GM12891 (cell line): ENCODE measurements around the gene NAGPA.

Experiments
- DNase-seq: peaks from one replicate; pipeline ENCODE4 v3.0.0; 2011; ENCODE audit warnings: low spot score; ENCODE audit not compliant: insufficient read length
- FAIRE-seq: peaks from 2 replicates; lab custom pipeline; 2011; peaks lifted over from hg19 to GRCh38; lab: Jason Lieb, UNC
- PAX5 ChIP-seq: IDR thresholded peaks from 2 replicates; pipeline ENCODE4 v1.6.1; 2011; ENCODE audit warnings: low read length, moderate library complexity, mild to moderate bottlenecking; ENCODE audit not compliant: insufficient read depth, severe bottlenecking
- POLR2A ChIP-seq: IDR thresholded peaks from 2 replicates; pipeline ENCODE4 v1.6.1; 2011; ENCODE audit warnings: low read depth, low read length, control low read depth
- POLR2AphosphoS5 ChIP-seq: IDR thresholded peaks from 2 replicates; pipeline ENCODE4 v1.6.1; 2011; ENCODE audit warnings: low read depth, low read length, control low read depth
- POU2F2 ChIP-seq: IDR thresholded peaks from 2 replicates; pipeline ENCODE4 v1.6.1; 2011; ENCODE audit warnings: low read depth, mild to moderate bottlenecking, control low read depth, low read length, moderate library complexity
- SPI1 ChIP-seq: IDR thresholded peaks from 2 replicates; pipeline ENCODE4 v1.6.1; 2011; ENCODE audit warnings: low read depth, low read length, control low read depth
- TAF1 ChIP-seq: IDR thresholded peaks from 2 replicates; pipeline ENCODE4 v1.6.1; 2011; ENCODE audit warnings: low read depth, low read length, control low read depth

Gene NAGPA

DNA sequence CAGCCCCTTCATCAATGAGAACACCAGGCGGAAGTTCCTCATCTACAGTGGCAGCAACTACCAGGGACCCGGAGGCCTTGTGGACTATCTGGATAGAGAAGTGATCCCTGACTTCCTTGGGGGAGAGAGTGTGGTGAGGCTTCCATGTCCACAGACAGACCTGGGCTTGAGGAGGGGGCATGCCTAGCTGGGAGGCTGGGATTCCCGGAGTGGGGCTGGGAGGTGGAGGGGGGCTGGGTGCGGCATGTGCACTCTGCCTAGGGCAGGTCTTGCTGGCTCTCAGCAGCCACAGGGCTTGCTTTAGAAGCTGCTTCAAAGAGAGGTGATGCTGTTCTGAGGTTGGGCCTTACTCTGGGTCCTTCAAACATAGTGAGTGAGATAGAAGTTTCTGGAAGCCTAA is 27.8 kb downstream of the NAGPA start:
- DNase-seq (no peak), FAIRE-seq (no peak)
- TF ChIP-seq SPI1 (no peak), POU2F2 (no peak), TAF1 (no peak), PAX5 (no peak), POLR2A (no peak), POLR2AphosphoS5 (no peak)

DNA sequence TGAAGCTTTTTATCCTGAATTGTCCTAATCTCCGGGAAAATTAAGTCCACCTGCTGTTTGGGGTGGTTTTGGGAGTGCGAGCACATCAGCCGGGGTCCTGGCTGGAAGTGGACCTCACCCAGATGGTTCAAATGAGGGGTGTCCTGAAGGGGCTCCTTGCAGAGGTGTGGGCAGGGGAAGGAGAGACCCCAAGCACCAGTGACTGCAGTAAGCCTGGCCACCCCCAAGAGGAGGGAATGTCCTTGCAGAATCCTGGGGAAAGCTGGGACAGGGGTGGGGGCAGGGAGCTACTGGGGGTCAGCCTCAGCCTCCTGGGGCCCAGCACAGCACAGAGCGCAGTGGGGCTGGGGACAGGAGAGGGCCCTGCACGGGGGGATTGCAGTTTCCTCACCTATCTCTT is 29.4 kb downstream of the NAGPA start:
- no peak for DNase-seq
- FAIRE-seq: no peak
- TF ChIP-seq TAF1 (no peak), POU2F2 (no peak), PAX5 (no peak), SPI1 (no peak), POLR2AphosphoS5 (no peak), POLR2A (no peak)

DNA sequence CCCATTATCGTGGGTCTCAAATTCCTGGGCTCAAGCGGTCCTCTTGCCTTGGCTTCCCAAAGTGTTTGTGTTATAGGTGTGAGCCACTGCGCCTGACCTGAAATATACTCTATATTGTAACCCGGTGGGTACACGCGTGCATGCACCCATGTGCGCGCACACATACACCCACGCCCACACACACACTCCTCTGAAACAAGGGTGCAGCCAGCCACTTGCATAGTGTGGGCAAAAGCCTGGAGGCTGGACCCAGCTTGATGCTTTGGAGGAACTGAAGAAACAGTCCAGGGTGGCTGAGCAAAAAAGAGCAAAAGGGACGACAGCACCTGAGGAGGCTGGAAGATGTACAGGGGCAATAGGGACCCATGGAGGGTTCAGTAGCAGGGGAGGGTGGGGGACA is 29.9 kb downstream of the NAGPA start:
- no peak for TF ChIP-seq POLR2A
- no peak for TF ChIP-seq POLR2AphosphoS5
- no peak for TF ChIP-seq SPI1
- TF ChIP-seq PAX5: no peak
- TF ChIP-seq TAF1: no peak
- no peak for TF ChIP-seq POU2F2
- DNase-seq: no peak
- FAIRE-seq: no peak

DNA sequence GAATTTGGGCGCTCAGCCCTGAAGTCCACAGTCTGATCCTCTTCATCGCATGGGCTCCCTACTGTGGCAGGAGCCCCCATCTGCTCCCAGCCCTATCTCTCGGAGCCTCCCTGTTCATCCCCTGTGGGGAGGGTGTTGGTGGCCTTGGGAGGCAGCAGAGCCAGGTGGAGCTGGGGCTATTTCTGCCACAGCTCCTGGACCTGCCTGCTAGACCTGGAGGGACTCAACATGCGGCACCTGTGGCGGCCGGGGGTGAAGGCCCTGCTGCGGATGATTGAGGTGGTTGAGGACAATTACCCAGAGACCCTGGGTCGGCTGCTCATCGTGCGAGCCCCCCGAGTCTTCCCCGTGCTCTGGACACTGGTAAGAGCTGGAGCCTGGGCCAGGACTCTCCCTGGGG is 30.5 kb downstream of the NAGPA start:
- DNase-seq (no peak), FAIRE-seq (no peak)
- TF ChIP-seq PAX5 (no peak), SPI1 (no peak), POLR2A (no peak), TAF1 (no peak), POU2F2 (no peak), POLR2AphosphoS5 (no peak)

DNA sequence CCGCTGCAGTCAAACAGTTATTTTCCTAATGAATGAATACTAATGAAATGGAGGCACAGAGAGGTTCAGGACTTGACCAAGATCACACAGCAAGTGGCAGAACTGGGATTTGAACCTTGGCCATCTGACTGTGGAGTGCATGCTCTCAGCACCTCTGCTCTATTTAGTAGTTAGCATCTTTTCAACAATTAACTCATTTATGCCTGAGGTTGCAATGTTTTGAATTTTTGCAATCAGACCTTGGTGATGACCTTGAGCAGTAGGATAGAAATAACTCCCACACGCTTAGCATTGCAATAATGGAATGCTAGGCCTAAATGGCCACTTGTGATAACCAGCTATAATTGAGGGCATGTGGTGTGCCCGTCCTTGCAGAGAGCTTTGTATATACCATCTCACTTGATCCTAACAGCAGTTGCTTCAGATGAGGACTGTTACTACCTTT is 31.0 kb downstream of the NAGPA start:
- no peak for FAIRE-seq
- DNase-seq: no peak
- no peak for TF ChIP-seq POLR2A
- TF ChIP-seq POLR2AphosphoS5: no peak
- no peak for TF ChIP-seq TAF1
- TF ChIP-seq SPI1: no peak
- no peak for TF ChIP-seq POU2F2
- TF ChIP-seq PAX5: no peak

DNA sequence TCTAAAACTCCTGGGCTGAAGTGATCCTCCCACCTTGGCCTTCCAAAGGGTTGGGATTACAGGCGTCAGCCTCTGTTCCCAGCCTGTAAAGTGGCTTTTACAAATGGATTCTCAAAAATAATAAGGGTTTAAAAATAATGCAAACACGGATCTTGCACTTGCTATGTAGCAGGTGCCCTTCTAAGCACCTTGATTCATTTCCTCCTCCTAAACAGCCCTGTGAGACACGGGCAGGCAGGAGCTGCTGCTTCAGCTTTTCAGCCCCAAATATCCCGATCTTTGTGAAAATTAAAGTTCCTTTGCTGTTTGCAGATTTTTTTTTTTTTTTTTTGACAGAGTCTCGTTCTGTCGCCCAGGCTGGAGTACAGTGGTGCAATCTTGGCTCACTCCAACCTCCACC is 31.7 kb downstream of the NAGPA start:
- TF ChIP-seq POLR2A: no peak
- TF ChIP-seq TAF1: no peak
- no peak for TF ChIP-seq PAX5
- TF ChIP-seq SPI1: no peak
- no peak for TF ChIP-seq POLR2AphosphoS5
- TF ChIP-seq POU2F2: no peak
- DNase-seq (no peak), FAIRE-seq (no peak)

DNA sequence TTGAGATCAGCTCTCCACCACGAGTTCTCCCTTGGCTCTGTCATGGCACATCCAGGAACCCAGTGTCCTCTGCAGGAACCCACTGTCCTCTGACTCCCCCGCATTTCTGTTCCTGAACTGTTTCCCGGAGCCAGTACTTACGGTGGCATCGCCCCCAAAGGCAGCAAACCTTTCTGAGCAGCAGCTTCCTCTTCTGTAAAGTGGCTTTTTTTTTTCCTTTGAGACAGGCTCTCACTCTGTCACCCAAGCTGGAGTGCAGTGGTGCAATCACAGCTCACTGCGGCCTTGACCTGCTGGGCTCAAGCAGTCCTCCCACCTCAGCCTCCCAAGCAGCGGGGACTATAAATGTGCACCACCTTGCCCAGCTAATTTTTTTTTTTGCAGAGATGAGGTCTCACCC is 32.2 kb downstream of the NAGPA start:
- FAIRE-seq (no peak), DNase-seq (no peak)
- TF ChIP-seq POLR2AphosphoS5: no peak
- TF ChIP-seq SPI1: no peak
- no peak for TF ChIP-seq TAF1
- no peak for TF ChIP-seq PAX5
- TF ChIP-seq POU2F2: no peak
- TF ChIP-seq POLR2A: no peak

DNA sequence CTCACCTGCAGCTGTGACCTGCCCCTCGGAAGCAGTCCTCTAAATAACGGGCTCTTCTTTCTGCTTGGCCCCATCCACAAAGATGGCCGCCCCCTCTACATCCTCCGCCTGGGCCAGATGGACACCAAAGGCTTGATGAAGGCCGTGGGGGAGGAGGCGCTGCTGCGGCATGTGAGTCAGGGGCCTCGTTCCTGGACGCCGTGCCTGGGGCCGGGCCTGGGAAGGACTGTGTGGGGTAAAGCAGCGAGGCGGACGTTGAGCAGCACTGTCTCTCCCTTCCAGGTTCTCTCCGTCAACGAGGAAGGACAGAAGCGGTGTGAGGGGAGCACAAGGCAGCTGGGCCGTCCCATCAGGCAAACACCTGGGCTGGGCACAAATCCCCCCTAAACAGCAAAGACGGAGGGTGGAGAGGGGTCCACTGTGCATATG is 33.1 kb downstream of the NAGPA start:
- FAIRE-seq: no peak
- DNase-seq: no peak
- TF ChIP-seq PAX5 (no peak), SPI1 (no peak), POLR2AphosphoS5 (no peak), POU2F2 (no peak), TAF1 (no peak), POLR2A (no peak)

DNA sequence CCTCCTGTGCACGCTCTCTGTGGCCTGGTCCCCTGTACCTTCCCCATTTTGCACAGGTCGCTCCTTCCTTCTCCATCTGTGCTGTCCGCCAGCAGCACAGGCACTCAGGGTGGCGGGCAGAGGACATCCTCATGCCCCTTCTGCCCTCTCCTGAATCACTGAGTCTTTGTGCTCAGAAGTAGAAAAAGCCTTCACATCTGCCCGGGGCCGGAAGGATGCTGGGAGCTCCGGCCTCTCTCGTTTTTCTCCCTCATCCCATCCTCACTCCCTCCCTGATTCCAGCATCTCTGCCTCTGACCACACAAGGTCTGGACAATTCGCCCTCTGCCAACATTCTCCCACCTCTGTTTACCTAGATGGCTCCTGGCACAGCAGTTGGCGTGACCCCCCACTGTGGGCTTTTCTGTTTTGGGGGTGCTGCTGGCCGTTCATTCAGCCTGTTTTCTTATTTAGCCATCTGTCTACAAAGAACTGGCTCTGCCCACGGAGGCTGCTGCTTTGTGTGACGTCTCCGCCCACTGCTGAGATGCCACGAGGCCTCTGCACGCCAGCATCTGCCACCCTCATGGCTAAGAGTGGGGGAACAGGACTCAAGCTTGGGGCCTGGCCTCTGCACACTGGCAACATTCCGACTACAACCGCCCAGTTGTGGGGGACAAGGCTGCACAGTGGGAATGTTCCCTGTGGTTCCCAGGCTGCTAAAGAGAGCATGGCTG is 38.9 kb downstream of the NAGPA start:
- DNase-seq: no peak
- no peak for FAIRE-seq
- TF ChIP-seq TAF1 (no peak), SPI1 (no peak), POLR2AphosphoS5 (no peak), POLR2A (no peak)

DNA sequence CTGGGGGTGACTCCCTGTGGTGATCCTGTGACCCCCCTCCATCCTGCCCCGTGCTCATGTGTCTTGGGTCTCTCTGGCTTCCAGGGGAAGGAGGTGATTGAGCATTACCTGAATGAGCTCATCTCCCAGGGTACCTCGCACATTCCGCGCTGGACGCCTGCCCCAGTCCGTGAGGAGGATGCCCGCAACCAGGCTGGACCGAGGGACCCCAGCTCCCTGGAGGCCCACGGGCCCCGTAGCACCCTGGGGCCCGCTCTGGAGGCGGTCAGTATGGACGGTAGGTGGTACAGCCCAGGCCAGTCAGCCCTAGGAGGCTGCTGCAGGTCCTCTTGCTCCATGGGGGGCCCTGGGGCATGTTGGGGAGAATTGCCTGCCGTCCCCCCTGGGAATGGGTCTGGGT is 42.0 kb downstream of the NAGPA start:
- DNase-seq (no peak), FAIRE-seq (no peak)
- no peak for TF ChIP-seq TAF1
- TF ChIP-seq POLR2A: no peak
- no peak for TF ChIP-seq SPI1
- no peak for TF ChIP-seq POU2F2
- TF ChIP-seq PAX5: no peak
- TF ChIP-seq POLR2AphosphoS5: no peak

DNA sequence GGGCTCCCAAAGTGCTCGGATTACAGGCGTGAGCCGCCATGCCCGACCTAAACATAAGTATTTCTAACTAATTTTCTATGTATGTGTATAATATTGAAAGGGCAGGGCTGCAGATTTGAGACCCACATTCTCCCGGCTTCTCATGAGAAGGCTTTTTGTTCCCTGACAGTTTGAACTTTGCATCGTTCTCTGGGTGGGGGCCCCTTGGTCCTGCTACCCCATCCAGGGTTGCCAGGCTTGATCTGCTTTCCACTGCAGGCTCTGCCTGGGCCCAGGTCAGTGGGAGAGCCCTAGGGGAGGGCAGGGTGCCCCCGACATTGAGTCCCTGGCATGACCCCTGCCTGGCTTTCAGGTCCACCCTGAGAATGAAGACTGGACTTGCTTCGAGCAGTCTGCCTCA is 43.3 kb downstream of the NAGPA start:
- TF ChIP-seq PAX5 (no peak), POLR2AphosphoS5 (no peak), SPI1 (no peak), TAF1 (no peak), POU2F2 (no peak), POLR2A (no peak)
- DNase-seq (no peak), FAIRE-seq (no peak)
